HCT116 (cell line): Measurements from ENCODE around the gene TMEM271. TPM values are rescaled to one million over a fixed set of nuclear protein-coding genes. Genes with fewer than 3 reads are reported as not detected.

ENCODE experiments used
- ATAC-seq: fragments of 200-7000 bp; cut with Tn5 transposase; 2 replicates; pipeline ENCODE4 v1.9.1; 2020; ENCODE audit warnings: mild to moderate bottlenecking, moderate library complexity
- BruUV-seq: library from RNA; stranded (reverse); fragments of 400-500 nt; replicated peaks from 2 replicates; lab custom pipeline; 2021; lab: Mats Ljungman, UMichigan
- CTCF ChIA-PET: fragments of 300-600 bp; sonication (Branson Sonifier 250); formaldehyde crosslinking; loops from one replicate; lab custom pipeline; 2021; ENCODE audit warnings: antibody characterized with exemption; lab: Charles Lee
- POLR2A ChIA-PET: fragments of 300-600, 350-600 bp; sonication (Branson Sonifier 250); formaldehyde crosslinking; loops from one replicate; lab custom pipeline; 2021; ENCODE audit warnings: antibody characterized with exemption; lab: Charles Lee
- RAD21 ChIA-PET, 2 experiments: fragments of 300-600 bp; sonication (Branson Sonifier 250); formaldehyde crosslinking; loops; one replicate each; lab custom pipeline; 2023; ENCODE audit warnings: low total read pairs in 2 of 2; ENCODE audit not compliant: uncharacterized antibody in 2 of 2, unreplicated experiment in 2 of 2, low non-redundant PET in 1 of 2; lab: Charles Lee
- DNase-seq: peaks from one replicate; pipeline ENCODE4 v3.0.0-alpha.2; 2010; ENCODE audit warnings: low read depth, low spot score
- H2AFZ ChIP-seq: fragments of 200-600 bp; shearing (Covaris generic), sonication (generic); 2 replicates; pipeline ENCODE4 v1.6.1; 2017; ENCODE audit warnings: low read depth, mixed run types, mixed read lengths, antibody characterized with exemption, low read length; ENCODE audit not compliant: poor library complexity, severe bottlenecking
- H3K27ac ChIP-seq: 2 replicates; pipeline ENCODE4 v1.5.1; 2012; ENCODE audit warnings: low read depth, low read length
- H3K27me3 ChIP-seq: fragments of 200-600 bp; sonication (generic); 2 replicates; pipeline ENCODE4 v1.6.1; 2016; ENCODE audit warnings: mixed run types, low read length, mixed read lengths; ENCODE audit not compliant: insufficient read depth
- H3K36me3 ChIP-seq, 2 experiments: fragments of 200-500 bp in 1 of 2; fragments of 200-600 bp in 1 of 2; sonication (Bioruptor generic) in 1 of 2; sonication (generic) in 1 of 2; 2 replicates each; pipeline versions ENCODE4 v1.5.1 to v1.6.1; 2014 to 2016; ENCODE audit warnings: low read length in 2 of 2, inconsistent platforms in 1 of 2, mixed read lengths in 1 of 2, mixed run types in 1 of 2; ENCODE audit not compliant: insufficient read depth in 2 of 2, control insufficient read depth in 1 of 2
- H3K4me1 ChIP-seq, 2 experiments: fragments of 200-600 bp in 1 of 2; sonication (generic) in 1 of 2; 2 replicates each; pipeline versions ENCODE4 v1.5.1 to v1.6.1; 2012 to 2017; ENCODE audit warnings: low read length in 2 of 2, inconsistent platforms in 1 of 2, mild to moderate bottlenecking in 1 of 2, mixed read lengths in 1 of 2, mixed run types in 1 of 2, moderate library complexity in 1 of 2; ENCODE audit not compliant: insufficient read depth in 2 of 2, control insufficient read depth in 1 of 2
- H3K4me2 ChIP-seq: fragments of 200-600 bp; sonication (generic); 2 replicates; pipeline ENCODE4 v1.6.1; 2017; ENCODE audit warnings: mixed run types, low read length, mixed read lengths
- H3K4me3 ChIP-seq, 2 experiments: fragments of 200-600 bp in 1 of 2; sonication (generic) in 1 of 2; replicated peaks in 1 of 2; 2 replicates each; pipeline ENCODE4 v1.5.1; 2011 to 2016; ENCODE audit warnings: low read length in 2 of 2, control low read depth in 1 of 2, low read depth in 1 of 2, mild to moderate bottlenecking in 1 of 2, mixed read lengths in 1 of 2, mixed run types in 1 of 2
- H3K79me2 ChIP-seq: fragments of 200-600 bp; sonication (generic); 2 replicates; pipeline ENCODE4 v1.6.1; 2017; ENCODE audit warnings: mild to moderate bottlenecking, mixed run types, low read length, moderate library complexity, mixed read lengths; ENCODE audit not compliant: insufficient read depth
- H3K9ac ChIP-seq: fragments of 200-600 bp; sonication (generic); 2 replicates; pipeline ENCODE4 v1.6.1; 2016; ENCODE audit warnings: low read length, mixed read lengths
- H3K9me2 ChIP-seq: fragments of 200-600 bp; sonication (generic), shearing (Covaris generic); 2 replicates; pipeline ENCODE4 v1.6.1; 2017; ENCODE audit warnings: mixed run types, mild to moderate bottlenecking, moderate library complexity; ENCODE audit not compliant: insufficient read depth
- H3K9me3 ChIP-seq, 2 experiments: fragments of 200-500 bp in 1 of 2; fragments of 200-600 bp in 1 of 2; sonication (Bioruptor generic) in 1 of 2; sonication (generic) in 1 of 2; 2 replicates each; pipeline ENCODE4 v1.6.1; 2014 to 2017; ENCODE audit warnings: low read length in 2 of 2, mixed read lengths in 2 of 2, inconsistent platforms in 1 of 2, low read depth in 1 of 2, mild to moderate bottlenecking in 1 of 2, mixed run types in 1 of 2, moderate library complexity in 1 of 2; ENCODE audit not compliant: control insufficient read depth in 1 of 2, insufficient read depth in 1 of 2
- H4K20me1 ChIP-seq: fragments of 200-600 bp; sonication (generic), shearing (Covaris generic); 2 replicates; pipeline ENCODE4 v1.6.1; 2017; ENCODE audit warnings: mixed run types, mild to moderate bottlenecking, moderate library complexity; ENCODE audit not compliant: insufficient read depth
- ATF3 ChIP-seq: IDR thresholded peaks from 2 replicates; pipeline ENCODE4 v1.6.1; 2012
- CBX3 ChIP-seq: IDR thresholded peaks from 2 replicates; pipeline ENCODE4 v1.6.1; 2012; ENCODE audit warnings: low read depth
- CEBPB ChIP-seq: IDR thresholded peaks from 2 replicates; pipeline ENCODE4 v1.6.1; 2012; ENCODE audit warnings: low read depth
- CTCF ChIP-seq, 3 experiments: fragments of 200-600 bp in 1 of 3; sonication (generic) in 1 of 3; IDR thresholded peaks in 2 of 3; conservative IDR thresholded peaks in 1 of 3; 2 replicates each; pipeline ENCODE4 v1.5.1; 2012 to 2017; ENCODE audit warnings: low read depth in 2 of 3, low read length in 2 of 3, antibody characterized with exemption in 1 of 3, borderline replicate concordance in 1 of 3, control low read depth in 1 of 3, mild to moderate bottlenecking in 1 of 3, mixed read lengths in 1 of 3, mixed run types in 1 of 3, moderate library complexity in 1 of 3; ENCODE audit not compliant: insufficient read depth in 1 of 3
- EGR1 ChIP-seq: IDR thresholded peaks from 2 replicates; pipeline ENCODE4 v1.6.1; 2012; ENCODE audit warnings: low read depth
- ELF1 ChIP-seq: IDR thresholded peaks from 2 replicates; pipeline ENCODE4 v1.6.1; 2012; ENCODE audit warnings: low read depth, borderline replicate concordance
- EZH2 ChIP-seq: fragments of 200-600 bp; sonication (generic); IDR thresholded peaks from 2 replicates; pipeline ENCODE4 v1.6.1; 2017; ENCODE audit warnings: antibody characterized with exemption, mixed run types
- FOSL1 ChIP-seq: IDR thresholded peaks from 2 replicates; pipeline ENCODE4 v1.6.1; 2012; ENCODE audit warnings: low read depth
- JUND ChIP-seq: IDR thresholded peaks from 2 replicates; pipeline ENCODE4 v1.6.1; 2012
- MAX ChIP-seq: IDR thresholded peaks from 2 replicates; pipeline ENCODE4 v1.6.1; 2012
- POLR2A ChIP-seq: IDR thresholded peaks from 2 replicates; pipeline ENCODE4 v1.7.0; 2011; ENCODE audit warnings: borderline replicate concordance; ENCODE audit not compliant: insufficient read depth, insufficient read length; ENCODE audit errors: extremely low read depth
- POLR2AphosphoS5 ChIP-seq: IDR thresholded peaks from 2 replicates; pipeline ENCODE4 v1.6.1; 2011; ENCODE audit warnings: mild to moderate bottlenecking, low read depth, low read length, moderate library complexity
- RAD21 ChIP-seq: IDR thresholded peaks from 2 replicates; pipeline ENCODE4 v1.6.1; 2012; ENCODE audit warnings: low read depth, mild to moderate bottlenecking
- REST ChIP-seq: IDR thresholded peaks from 2 replicates; pipeline ENCODE4 v1.6.1; 2012; ENCODE audit warnings: low read depth
- SIN3A ChIP-seq: IDR thresholded peaks from 2 replicates; pipeline ENCODE4 v1.6.1; 2012; ENCODE audit warnings: low read depth
- SP1 ChIP-seq: IDR thresholded peaks from 2 replicates; pipeline ENCODE4 v1.6.1; 2012; ENCODE audit warnings: low read depth
- SRF ChIP-seq: IDR thresholded peaks from 2 replicates; pipeline ENCODE4 v1.6.1; 2012; ENCODE audit warnings: low read depth
- TCF7L2 ChIP-seq: IDR thresholded peaks from 2 replicates; pipeline ENCODE4 v1.7.0; 2011; ENCODE audit warnings: borderline replicate concordance, inconsistent platforms; ENCODE audit not compliant: insufficient read depth, insufficient read length; ENCODE audit errors: extremely low read depth
- YY1 ChIP-seq: IDR thresholded peaks from 2 replicates; pipeline ENCODE4 v1.6.1; 2011; ENCODE audit warnings: low read length, low read depth, moderate library complexity, mild to moderate bottlenecking; ENCODE audit not compliant: insufficient replicate concordance; ENCODE audit errors: extremely low read depth
- ZNF274 ChIP-seq: fragments of 200-500 bp; sonication (Bioruptor generic); IDR thresholded peaks from 2 replicates; pipeline ENCODE4 v1.6.1; 2014; ENCODE audit warnings: mild to moderate bottlenecking, low read depth, low read length, inconsistent platforms
- intact Hi-C: fragments of 100-400 bp; cut with micrococcal nuclease; formaldehyde crosslinking; loops from 2 replicates; pipeline ENCODE4 v1.10.0; 2022
- total RNA-seq: library from RNA; stranded (reverse); gene quantifications from one replicate; pipeline ENCODE4 v1.2.1, GENCODE V29; 2021; ENCODE audit not compliant: unreplicated experiment

Gene TMEM271
- total RNA-seq, 1 experiment from 2014 or later = not detected

GRCh38 chr4:532588-533317 is 43.3 kb downstream of the TMEM271 start:
- H3K79me2 ChIP-seq = no peaks in the 10 kb centered on the region
- H3K36me3 ChIP-seq = peaks cover 0 to 13% of the 10 kb centered on the region in 2 experiments; a peak in 1 of 4 replicates
- no peaks in the 10 kb centered on the region for H3K4me1 ChIP-seq
- no peaks in the 10 kb centered on the region for H3K9me2 ChIP-seq
- H3K27ac ChIP-seq = no peak overlapping the region
- intact Hi-C loops = no loop called here
- H3K4me3 ChIP-seq = no peak overlapping the region
- POLR2A ChIA-PET = no interaction called here
- no peak for TF ChIP-seq TCF7L2
- TF ChIP-seq ELF1 = no peak
- no peak for TF ChIP-seq FOSL1
- TF ChIP-seq CBX3 = no peak
- no peak for TF ChIP-seq RAD21
- TF ChIP-seq REST = no peak
- TF ChIP-seq POLR2AphosphoS5 = no peak
- no peak for TF ChIP-seq JUND
- TF ChIP-seq MAX = no peak
- TF ChIP-seq SRF = no peak
- no peak for TF ChIP-seq YY1
- no peak for TF ChIP-seq CEBPB
- TF ChIP-seq CTCF (IDR thresholded peaks at IDR 0.05 in 2 of 3, conservative IDR thresholded peaks at IDR 0.05 in 1 of 3; ENCODE audit: borderline replicate concordance in 1 of 3, insufficient read depth in 1 of 3, low read depth in 2 of 3, low read length in 2 of 3) = no peak
- no peak for TF ChIP-seq ZNF274
- TF ChIP-seq SIN3A = no peak
- no peak for TF ChIP-seq EZH2
- TF ChIP-seq EGR1 = no peak
- TF ChIP-seq ATF3 = no peak
- no peak for TF ChIP-seq POLR2A
- no peak for TF ChIP-seq SP1
- H3K27me3 ChIP-seq = no peaks in the 10 kb centered on the region
- ATAC-seq (peak; percentile 95), DNase-seq (no peak)
- BruUV-seq = no TSS peak
- no peak overlapping the region for H2AFZ ChIP-seq
- RAD21 ChIA-PET = no interaction called here
- CTCF ChIA-PET = no interaction called here
- H3K4me2 ChIP-seq = no peak overlapping the region
- no peaks in the 10 kb centered on the region for H3K9me3 ChIP-seq
- H3K9ac ChIP-seq = no peak overlapping the region
- H4K20me1 ChIP-seq = no peaks in the 10 kb centered on the region
